GM12872 (cell line): ENCODE results near the gene PRPF19.

Source experiments
- TF ChIP-seq, protein P1 (sequence below): IDR thresholded peaks from 3 replicates; pipeline ENCODE4 v1.5.1; 2011; ENCODE audit warnings: low read depth, mild to moderate bottlenecking, low read length, moderate library complexity; ENCODE audit not compliant: insufficient read depth

PRPF19 gene

DNA sequence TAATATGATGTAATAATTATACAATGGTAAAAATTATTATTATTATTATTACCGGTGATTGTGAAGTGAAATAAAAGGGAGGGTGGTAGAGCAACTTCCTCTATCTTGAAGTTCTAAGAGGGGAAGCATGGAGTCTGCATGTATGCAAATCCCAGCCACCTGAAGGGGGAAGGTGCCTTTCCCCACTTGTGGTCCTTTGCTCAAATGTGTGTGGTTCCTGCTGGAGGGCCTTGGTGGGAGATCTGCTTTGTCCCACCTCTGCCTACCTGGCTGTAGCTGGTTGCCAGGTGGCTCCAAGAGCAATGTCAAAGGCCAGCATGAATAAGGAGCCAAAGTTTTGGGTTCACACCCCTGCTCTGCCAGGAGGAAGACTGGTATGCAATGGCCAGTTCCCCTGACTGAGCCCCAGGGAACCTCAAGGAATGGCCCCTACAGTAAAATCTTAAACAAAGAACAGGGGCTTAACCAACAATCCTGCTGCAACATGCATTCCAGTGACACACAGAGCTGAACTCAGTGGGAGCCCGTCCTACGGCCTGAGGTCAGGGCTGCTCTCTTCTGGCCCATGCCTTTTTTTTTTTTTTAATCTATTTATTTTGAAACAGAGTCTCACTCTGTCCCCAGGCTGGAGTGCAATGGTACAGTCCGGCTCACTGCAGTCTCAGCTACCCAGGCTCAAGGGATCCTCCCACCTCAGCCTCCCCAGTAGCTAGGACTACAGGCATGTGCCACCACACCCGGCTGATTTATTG, 26.4 kb upstream of the PRPF19 start:
- TF ChIP-seq, protein P1, sequence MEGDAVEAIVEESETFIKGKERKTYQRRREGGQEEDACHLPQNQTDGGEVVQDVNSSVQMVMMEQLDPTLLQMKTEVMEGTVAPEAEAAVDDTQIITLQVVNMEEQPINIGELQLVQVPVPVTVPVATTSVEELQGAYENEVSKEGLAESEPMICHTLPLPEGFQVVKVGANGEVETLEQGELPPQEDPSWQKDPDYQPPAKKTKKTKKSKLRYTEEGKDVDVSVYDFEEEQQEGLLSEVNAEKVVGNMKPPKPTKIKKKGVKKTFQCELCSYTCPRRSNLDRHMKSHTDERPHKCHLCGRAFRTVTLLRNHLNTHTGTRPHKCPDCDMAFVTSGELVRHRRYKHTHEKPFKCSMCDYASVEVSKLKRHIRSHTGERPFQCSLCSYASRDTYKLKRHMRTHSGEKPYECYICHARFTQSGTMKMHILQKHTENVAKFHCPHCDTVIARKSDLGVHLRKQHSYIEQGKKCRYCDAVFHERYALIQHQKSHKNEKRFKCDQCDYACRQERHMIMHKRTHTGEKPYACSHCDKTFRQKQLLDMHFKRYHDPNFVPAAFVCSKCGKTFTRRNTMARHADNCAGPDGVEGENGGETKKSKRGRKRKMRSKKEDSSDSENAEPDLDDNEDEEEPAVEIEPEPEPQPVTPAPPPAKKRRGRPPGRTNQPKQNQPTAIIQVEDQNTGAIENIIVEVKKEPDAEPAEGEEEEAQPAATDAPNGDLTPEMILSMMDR = no peak

DNA sequence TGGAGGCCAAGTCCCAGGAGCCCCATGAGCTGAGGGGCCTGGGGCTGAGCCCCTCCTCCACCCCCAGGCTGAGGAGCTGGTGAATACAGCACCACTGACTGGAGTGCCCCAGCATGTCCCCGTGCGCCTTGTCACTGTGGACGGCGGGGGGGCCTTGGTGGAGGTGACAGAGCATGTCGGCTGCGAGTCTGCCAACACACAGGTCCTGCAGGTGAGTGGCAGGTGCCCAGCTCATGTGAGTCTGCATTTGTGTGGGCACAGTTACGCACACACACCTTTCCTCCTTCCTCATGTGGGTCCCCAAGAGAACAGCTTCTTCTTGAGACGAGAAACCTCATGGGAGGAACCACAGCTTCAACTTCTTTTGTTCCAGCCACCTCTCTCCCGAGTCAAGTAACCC, 25.5 kb upstream of the PRPF19 start:
- TF ChIP-seq, protein P1 = no peak

DNA sequence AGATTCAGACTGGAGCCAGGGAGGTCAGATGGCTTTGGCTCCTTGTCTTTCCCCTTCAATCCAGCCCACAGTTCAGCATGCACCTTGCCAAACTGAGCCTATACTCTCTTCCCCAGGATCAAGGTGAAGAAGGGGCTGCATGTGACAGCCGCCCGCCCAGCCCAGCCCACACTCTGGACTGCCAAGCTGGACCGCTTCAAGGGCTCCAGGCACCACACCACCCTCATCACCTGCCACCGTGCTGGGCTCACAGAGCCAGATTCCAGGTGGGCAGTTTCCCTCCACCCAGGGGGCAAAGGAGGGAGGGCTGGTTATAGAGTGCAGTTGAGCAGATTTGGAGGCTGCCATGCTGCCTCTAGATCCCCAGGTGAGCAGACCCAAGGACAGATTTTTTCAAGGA, 24.0 kb upstream of the PRPF19 start:
- TF ChIP-seq, protein P1 = no peak

DNA sequence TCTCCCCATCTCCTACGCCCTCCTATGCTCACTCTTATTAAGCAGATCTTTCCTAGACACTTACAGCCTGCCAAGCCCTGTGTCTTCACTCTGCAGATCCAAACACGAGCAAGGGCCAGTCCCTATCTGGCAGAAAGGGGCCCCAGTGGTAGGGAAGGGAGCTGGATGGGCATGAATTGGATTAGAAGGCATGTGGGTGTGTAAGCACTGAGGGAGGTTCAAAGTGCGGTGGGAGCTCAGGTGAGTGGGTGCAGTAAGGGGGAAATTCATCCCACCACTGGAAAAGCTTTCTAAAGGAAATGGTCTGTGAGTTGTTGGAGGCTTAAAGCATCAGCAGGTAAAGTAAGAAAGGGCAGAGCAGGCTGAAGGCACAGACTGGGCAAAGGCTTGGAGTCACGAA, 23.4 kb upstream of the PRPF19 start:
- TF ChIP-seq, protein P1 = no peak

DNA sequence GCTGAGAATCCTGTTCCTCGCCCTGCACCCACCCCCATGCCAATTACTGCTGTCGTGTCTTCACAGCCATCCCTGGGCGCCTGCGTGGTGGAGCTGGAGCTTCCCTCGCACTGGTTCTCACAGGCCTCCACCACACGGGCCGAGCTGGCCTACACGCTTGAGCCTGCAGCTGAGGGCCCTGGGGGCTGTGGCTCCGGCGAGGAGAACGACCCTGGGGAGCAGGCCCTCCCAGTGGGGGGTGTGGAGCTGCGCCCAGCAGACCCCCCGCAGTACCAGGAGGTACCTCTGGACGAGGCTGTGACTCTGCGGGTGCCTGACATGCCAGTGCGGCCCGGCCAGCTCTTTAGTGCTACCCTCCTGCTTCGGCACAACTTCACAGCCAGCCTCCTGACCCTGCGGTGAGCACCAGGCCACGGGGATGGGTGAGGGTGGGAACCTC, 22.2 kb upstream of the PRPF19 start:
- TF ChIP-seq, protein P1 = no peak

DNA sequence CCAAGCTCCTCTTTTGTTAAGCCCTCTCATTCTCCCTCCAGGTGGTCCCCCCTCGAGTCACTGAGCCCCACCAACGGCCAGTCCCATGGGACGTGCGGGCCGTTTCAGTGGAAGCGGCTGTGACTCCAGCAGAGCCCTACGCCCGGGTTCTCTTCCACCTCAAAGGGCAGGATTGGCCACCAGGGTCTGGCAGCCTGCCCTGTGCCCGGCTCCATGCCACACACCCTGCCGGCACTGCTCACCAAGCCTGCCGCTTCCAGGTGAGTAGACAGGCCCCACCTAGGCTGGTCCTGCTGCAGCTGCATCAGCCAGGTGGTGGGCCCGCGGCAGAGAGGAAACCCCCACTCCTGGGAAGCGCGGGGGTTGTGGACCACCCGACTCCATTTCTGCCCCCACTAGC, 21.2 kb upstream of the PRPF19 start:
- TF ChIP-seq, protein P1 = no peak

DNA sequence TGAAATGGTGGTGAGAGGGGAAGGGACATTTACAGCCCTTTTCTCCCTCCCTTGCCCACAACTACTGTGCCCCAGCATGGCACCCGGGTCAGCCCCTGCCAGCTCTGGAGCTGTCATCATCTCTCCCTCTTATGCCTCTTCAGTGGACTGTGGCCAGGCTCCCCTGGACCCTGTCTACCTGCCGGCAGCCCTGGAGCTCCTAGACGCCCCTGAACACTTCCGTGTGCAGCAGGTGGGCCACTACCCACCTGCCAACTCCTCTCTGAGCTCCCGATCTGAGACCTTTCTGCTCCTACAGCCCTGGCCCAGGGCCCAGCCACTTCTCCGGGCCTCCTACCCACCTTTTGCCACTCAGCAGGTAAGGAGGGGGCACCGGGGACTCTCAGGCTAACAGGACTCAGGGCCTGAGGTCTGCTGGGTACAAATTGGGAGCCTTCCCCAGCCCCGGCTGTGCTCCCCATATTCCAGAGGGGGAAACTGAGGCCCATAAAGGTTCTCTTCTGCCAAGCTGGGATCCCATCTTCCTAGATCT, 20.7 kb upstream of the PRPF19 start:
- TF ChIP-seq, protein P1 = no peak
